Sigmoid colon (tissue), 7 donors: ENCODE results near the gene LRRC56. TPM values are rescaled to one million over a fixed set of nuclear protein-coding genes. Genes with fewer than 3 reads are reported as not detected.

Experiments
- DNase-seq: peaks from one replicate; pipeline ENCODE4 v3.0.0-alpha.2; 2019
- H3K27ac ChIP-seq, 4 donors: fragments of 200-600 bp; sonication (generic); one replicate each; pipeline ENCODE4 v1.5.1; 2016 to 2019; ENCODE audit warnings: mild to moderate bottlenecking in 1 of 4
- H3K27me3 ChIP-seq, 3 donors: fragments of 200-600 bp; sonication (generic); one replicate each; pipeline ENCODE4 v1.5.1; 2019; ENCODE audit warnings: mild to moderate bottlenecking in 1 of 3
- H3K36me3 ChIP-seq, 4 donors: fragments of 200-600 bp; sonication (generic); one replicate each; pipeline ENCODE4 v1.5.1; 2016 to 2019
- H3K4me1 ChIP-seq, 4 donors: fragments of 200-600 bp; sonication (generic); one replicate each; pipeline ENCODE4 v1.5.1; 2017 to 2019
- H3K4me3 ChIP-seq, 4 donors: fragments of 200-600 bp; sonication (generic); one replicate each; pipeline ENCODE4 v1.5.1; 2017 to 2019; ENCODE audit warnings: mild to moderate bottlenecking in 2 of 4, moderate library complexity in 1 of 4
- H3K9me3 ChIP-seq, 4 donors: fragments of 200-600 bp in 3 of 4; sonication (generic) in 3 of 4; one replicate each; pipeline versions ENCODE4 v1.5.1 to v1.6.1; 2013 to 2019
- EP300 ChIP-seq, 4 donors: sonication (generic); formaldehyde crosslinking; IDR thresholded peaks; one replicate each; pipeline ENCODE4 v1.6.1; 2017; ENCODE audit warnings: antibody characterized with exemption in 4 of 4
- POLR2A ChIP-seq, 2 donors: fragments of 450-650 bp; IDR thresholded peaks; one replicate each; pipeline ENCODE4 v1.6.1; 2016; ENCODE audit warnings: antibody characterized with exemption in 2 of 2, mild to moderate bottlenecking in 2 of 2, moderate library complexity in 2 of 2
- POLR2AphosphoS5 ChIP-seq, 4 donors: sonication (generic); formaldehyde crosslinking; IDR thresholded peaks; one replicate each; pipeline ENCODE4 v1.6.1; 2017; ENCODE audit warnings: antibody characterized with exemption in 4 of 4
- WGBS, 2 donors: extraction: QIAGEN DNeasy Blood & Tissue Kit; methylation state at CpG; one replicate each; pipeline ENCODE4 v1.1.7; 2013; 5-methylcytosine and 5-hydroxymethylcytosine counted together
- intact Hi-C: fragments of 100-400 bp; cut with DNase I; formaldehyde crosslinking; loops from one replicate; pipeline ENCODE4 v1.15.1; 2023
- polyA plus RNA-seq, 3 donors: library from polyadenylated mRNA; stranded (reverse); fragments of 200-250 nt; gene quantifications; one replicate each; pipeline ENCODE4 v1.2.3, GENCODE V29; 2013
- total RNA-seq, 4 donors: library from RNA; depleted of rRNA; stranded (reverse); fragments of >200 nt; gene quantifications; one replicate each; pipeline ENCODE4 v1.1.0, GENCODE V29; 2016
- TF ChIP-seq, protein P1 (sequence below), 4 experiments: fragments of 450-650 bp in 3 of 4; fragments of 200-600 bp in 1 of 4; IDR thresholded peaks; one replicate each; pipeline ENCODE4 v1.5.1; 2016 to 2019; ENCODE audit warnings: antibody characterized with exemption in 4 of 4, mild to moderate bottlenecking in 3 of 4, moderate library complexity in 2 of 4
- donor health status: healthy with polysubstance abuse.
- donor health status: Bipolar disorder and iron deficiency.
- donor health status: healthy.

The LRRC56 gene
- total and polyA plus RNA-seq, 7 donors = 0.14 to 5.9 (median 4.1) TPM; not detected in 3

DNA sequence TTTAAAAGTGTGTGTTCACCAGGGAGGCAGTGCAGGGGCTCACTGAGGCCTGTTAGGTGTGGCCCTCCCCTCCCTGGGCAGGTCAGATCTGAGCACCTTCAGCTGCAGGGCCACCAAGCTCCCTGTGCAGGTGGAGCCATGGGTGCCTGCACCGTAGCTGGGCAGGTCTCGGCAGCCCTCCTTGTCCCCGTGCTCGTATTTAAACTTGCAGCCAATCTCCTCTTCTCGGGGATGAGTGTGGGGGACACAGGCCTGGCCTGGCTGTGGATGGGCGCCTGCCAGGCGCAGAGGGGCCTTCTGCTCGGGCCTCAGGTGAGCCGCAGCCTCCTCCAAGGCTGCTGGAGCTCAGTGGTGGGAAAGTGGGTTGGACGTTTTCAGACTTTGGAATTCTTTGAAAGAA lies 58.1 kb downstream of the LRRC56 start:
- intact Hi-C loops = no loop called here
- whole genome bisulfite sequencing, 2 donors = 93 to 95% methylated on average over 10 of the region's 10 CpGs
- peaks cover 28 to 99% (median 79%) of the 10 kb centered on the region in 4 donors for H3K36me3 ChIP-seq
- no peaks in the 10 kb centered on the region for H3K4me1 ChIP-seq
- H3K4me3 ChIP-seq = no peak overlapping the region
- TF ChIP-seq POLR2A (IDR thresholded peaks at IDR 0.05) = no peak
- H3K27ac ChIP-seq = no peak overlapping the region
- no peaks in the 10 kb centered on the region for H3K9me3 ChIP-seq
- H3K27me3 ChIP-seq = no peaks in the 10 kb centered on the region
- DNase-seq = no peak

DNA sequence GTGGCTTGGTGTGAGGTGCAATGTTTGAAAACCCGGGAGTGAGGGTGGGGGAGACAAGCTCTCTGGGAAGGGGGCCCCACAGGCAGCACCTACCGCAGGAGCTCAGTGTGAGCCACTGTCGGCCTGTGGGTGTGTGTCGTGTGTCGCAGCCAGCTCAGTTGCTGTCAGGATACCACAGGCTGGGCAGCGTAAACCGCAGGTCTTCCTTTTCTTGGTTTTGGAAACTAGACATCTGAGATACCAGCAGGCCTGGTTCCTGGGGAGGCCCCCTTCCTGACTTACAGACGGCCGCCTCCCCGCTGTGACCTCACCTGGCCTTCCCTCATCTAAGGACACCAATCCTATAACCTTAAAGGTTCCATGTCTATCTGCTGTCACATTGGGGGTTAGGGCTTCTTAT lies 59.0 kb downstream of the LRRC56 start:
- no peak overlapping the region for H3K27ac ChIP-seq
- no peak overlapping the region for H3K4me3 ChIP-seq
- TF ChIP-seq, protein P1, sequence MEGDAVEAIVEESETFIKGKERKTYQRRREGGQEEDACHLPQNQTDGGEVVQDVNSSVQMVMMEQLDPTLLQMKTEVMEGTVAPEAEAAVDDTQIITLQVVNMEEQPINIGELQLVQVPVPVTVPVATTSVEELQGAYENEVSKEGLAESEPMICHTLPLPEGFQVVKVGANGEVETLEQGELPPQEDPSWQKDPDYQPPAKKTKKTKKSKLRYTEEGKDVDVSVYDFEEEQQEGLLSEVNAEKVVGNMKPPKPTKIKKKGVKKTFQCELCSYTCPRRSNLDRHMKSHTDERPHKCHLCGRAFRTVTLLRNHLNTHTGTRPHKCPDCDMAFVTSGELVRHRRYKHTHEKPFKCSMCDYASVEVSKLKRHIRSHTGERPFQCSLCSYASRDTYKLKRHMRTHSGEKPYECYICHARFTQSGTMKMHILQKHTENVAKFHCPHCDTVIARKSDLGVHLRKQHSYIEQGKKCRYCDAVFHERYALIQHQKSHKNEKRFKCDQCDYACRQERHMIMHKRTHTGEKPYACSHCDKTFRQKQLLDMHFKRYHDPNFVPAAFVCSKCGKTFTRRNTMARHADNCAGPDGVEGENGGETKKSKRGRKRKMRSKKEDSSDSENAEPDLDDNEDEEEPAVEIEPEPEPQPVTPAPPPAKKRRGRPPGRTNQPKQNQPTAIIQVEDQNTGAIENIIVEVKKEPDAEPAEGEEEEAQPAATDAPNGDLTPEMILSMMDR (IDR thresholded peaks at IDR 0.05) = no peak
- no peak for DNase-seq
- H3K4me1 ChIP-seq = no peaks in the 10 kb centered on the region
- no peaks in the 10 kb centered on the region for H3K9me3 ChIP-seq
- peaks cover 31 to 99% (median 79%) of the 10 kb centered on the region in 4 donors for H3K36me3 ChIP-seq
- no peaks in the 10 kb centered on the region for H3K27me3 ChIP-seq
- WGBS, 2 donors = 88 to 94% methylated on average over 10 of the region's 10 CpGs
- intact Hi-C loops = no loop called here

DNA sequence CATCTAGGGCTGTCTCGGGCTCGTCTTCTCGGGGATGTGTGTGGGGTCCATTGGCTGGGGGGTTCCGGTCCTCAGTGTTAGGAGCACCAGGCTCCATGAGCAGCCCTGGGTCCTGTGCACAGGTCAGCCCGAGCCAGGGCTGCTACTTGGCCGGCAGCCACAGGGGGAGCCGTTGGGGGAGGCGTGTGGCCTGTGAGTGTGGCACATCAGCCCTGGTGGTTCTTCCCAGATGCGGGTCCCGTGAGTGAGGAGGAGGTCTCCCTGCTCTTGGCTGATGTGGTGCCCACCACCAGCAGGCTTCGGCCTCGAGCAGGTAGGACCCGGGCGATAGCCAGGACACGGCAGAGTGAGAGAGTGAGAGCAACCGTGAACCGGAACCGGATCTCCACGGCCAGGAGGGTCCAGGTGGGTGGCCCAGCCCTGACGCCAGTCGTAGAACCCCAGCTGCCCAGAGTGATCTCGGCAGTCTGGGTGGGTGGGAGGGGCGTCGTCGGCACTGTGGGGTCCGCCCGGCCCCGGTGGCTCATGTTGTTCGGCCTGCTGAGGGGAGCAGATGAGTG lies 59.9 kb downstream of the LRRC56 start:
- H3K4me1 ChIP-seq = no peaks in the 10 kb centered on the region
- 91 to 92% methylated on average over 29 of the region's 29 CpGs for WGBS, 2 donors

DNA sequence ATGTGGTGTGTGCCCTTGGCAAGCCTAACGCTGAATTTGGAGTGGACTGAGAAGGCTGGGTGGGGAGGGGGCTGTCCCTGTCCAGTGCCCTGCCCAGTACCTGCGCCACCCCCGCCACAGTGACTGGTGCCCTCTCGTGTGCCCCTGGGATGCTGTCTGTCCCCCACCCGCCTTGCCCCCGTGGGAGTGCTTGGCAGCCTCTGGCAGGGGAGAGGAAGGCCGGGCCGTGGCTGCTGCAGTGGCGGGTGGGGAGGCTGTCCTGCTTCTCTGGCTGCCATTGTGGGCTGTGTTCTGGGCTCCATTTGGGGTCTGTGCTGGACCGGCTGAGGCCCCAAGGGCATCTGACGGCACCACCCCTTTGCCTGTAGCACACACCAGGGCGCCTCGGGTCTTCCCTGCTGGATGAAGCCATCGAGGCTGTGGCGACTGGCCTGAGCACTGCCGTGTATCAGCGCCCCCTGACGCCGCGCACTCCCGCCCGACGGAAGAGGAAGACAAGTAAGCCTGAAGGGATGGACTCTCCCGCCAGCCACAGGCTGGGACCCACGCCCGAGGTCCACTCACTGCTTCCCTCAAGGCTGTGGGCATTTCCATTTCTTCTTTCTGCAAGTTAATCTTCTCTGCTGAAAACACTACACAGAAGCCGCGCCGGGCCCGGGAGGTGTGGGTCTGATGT lies 60.8 kb downstream of the LRRC56 start:
- intact Hi-C loops = no loop called here
- DNase-seq = no peak
- Histone ChIP-seq H3K4me1 (no peaks in the 10 kb centered on the region), H3K36me3 (peaks cover 32 to 99% (median 80%) of the 10 kb centered on the region in 4 donors), H3K9me3 (no peaks in the 10 kb centered on the region), H3K27ac (no peak overlapping the region), H3K4me3 (no peak overlapping the region), H3K27me3 (no peaks in the 10 kb centered on the region)
- 91 to 96% methylated on average over 30 of the region's 30 CpGs for WGBS, 2 donors
- TF ChIP-seq POLR2AphosphoS5 (IDR thresholded peaks at IDR 0.05) = no peak
- no peak for TF ChIP-seq POLR2A (IDR thresholded peaks at IDR 0.05)
- TF ChIP-seq, protein P1 (IDR thresholded peaks at IDR 0.05) = no peak
- TF ChIP-seq EP300 (IDR thresholded peaks at IDR 0.05) = no peak

More for the DNA sequence above, 59.9 kb downstream of the LRRC56 start:
- intact Hi-C loops = no loop called here
- Histone ChIP-seq H3K4me3 (no peak overlapping the region), H3K27me3 (no peaks in the 10 kb centered on the region), H3K27ac (no peak overlapping the region), H3K9me3 (no peaks in the 10 kb centered on the region), H3K36me3 (peaks cover 40 to 99% (median 82%) of the 10 kb centered on the region in 4 donors)
- no peak for TF ChIP-seq POLR2AphosphoS5 (IDR thresholded peaks at IDR 0.05)
- TF ChIP-seq EP300 (IDR thresholded peaks at IDR 0.05) = no peak
- TF ChIP-seq POLR2A (IDR thresholded peaks at IDR 0.05) = no peak
- TF ChIP-seq, protein P1 (IDR thresholded peaks at IDR 0.05) = no peak
- DNase-seq = no peak

DNA sequence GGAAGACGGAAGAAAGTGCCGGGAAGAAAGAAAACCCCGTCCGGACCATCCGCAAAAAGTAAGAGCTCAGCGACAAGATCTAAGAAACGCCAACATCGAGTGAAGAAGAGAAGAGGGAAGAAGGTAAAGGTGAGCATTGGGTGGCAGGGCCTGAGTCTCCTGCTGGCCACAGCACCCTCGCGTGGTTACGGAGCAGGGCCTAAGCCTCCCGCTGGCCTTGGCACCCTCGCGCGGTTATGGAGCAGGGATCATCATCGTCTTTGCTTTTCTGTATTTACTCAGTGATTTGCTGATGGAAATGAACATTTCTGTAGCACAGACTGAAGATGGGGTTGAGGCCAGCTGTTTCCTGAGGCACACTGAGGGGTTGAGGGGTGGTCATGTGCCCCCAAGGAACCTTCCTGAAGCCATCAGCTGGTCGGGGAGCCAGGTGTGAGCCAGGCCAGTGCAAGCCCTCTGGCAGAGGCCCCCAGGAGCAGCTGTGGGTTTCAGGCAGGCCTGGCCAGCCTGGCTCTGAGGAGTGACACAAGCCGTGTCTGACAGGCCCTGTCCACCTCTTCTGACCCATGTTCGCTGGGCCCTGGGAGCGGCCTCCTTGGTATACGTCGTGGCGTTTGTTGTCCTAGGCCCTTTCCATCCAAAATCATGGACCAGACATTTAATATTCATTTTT lies 64.4 kb downstream of the LRRC56 start:
- WGBS, 2 donors = 94 to 95% methylated on average over 23 of the region's 23 CpGs
- no peak overlapping the region for H3K27ac ChIP-seq
- no peaks in the 10 kb centered on the region for H3K9me3 ChIP-seq
- H3K4me3 ChIP-seq = no peak overlapping the region
- peaks cover 0 to 6% (median 2%) of the 10 kb centered on the region in 4 donors for H3K4me1 ChIP-seq
- TF ChIP-seq POLR2A (IDR thresholded peaks at IDR 0.05) (no peak), POLR2AphosphoS5 (IDR thresholded peaks at IDR 0.05) (no peak), EP300 (IDR thresholded peaks at IDR 0.05) (no peak)
- TF ChIP-seq, protein P1 (IDR thresholded peaks at IDR 0.05) = no peak
- intact Hi-C loops = no loop called here
- no peaks in the 10 kb centered on the region for H3K27me3 ChIP-seq
- no peak for DNase-seq
- peaks cover 19 to 99% (median 84%) of the 10 kb centered on the region in 4 donors for H3K36me3 ChIP-seq
